Subcutaneous adipose tissue (tissue), 4 donors: ENCODE results near the gene PIMREG. TPM values are rescaled to one million over a fixed set of nuclear protein-coding genes. Genes with fewer than 3 reads are reported as not detected.

ENCODE experiments used
- CTCF ChIP-seq: fragments of 450-650 bp; IDR thresholded peaks from one replicate; pipeline ENCODE4 v1.5.1; 2016; ENCODE audit warnings: low read depth, mild to moderate bottlenecking, control low read depth, antibody characterized with exemption, moderate library complexity
- total RNA-seq, 4 donors: library from RNA; depleted of rRNA; stranded (reverse); fragments of >200 nt; gene quantifications; one replicate each; pipeline ENCODE4 v1.1.0, GENCODE V29; 2016

PIMREG gene
- total RNA-seq, 4 donors from 2014 or later: 2.4 to 2.6 TPM; not detected in 2

GRCh38 chr17:6462692-6463091 is 18.4 kb downstream of the PIMREG start:
- no peak for TF ChIP-seq CTCF

- TF ChIP-seq CTCF: no peak
Observed at GRCh38 chr17:6463616-6464445, 19.6 kb downstream of the PIMREG start.

GRCh38 chr17:6464446-6465041 is 20.3 kb downstream of the PIMREG start:
- no peak for TF ChIP-seq CTCF

GRCh38 chr17:6465206-6466003 is 21.1 kb downstream of the PIMREG start:
- TF ChIP-seq CTCF: no peak

GRCh38 chr17:6467567-6467966 is 23.3 kb downstream of the PIMREG start:
- no peak for TF ChIP-seq CTCF

GRCh38 chr17:6468051-6468790 is 24.0 kb downstream of the PIMREG start:
- TF ChIP-seq CTCF: no peak
